K562 (cell line): ENCODE measurements around the gene GART. TPM values are rescaled to one million over a fixed set of nuclear protein-coding genes. Genes with fewer than 3 reads are reported as not detected.
A peak's percentile ranks its signal among the peaks of the same experiment; 100 is the strongest.

Experiments
- ATAC-seq: fragments of 200-7000 bp; cut with Tn5 transposase; 3 replicates; pipeline ENCODE4 v1.9.1; 2020; ENCODE audit warnings: moderate library complexity
- BruUV-seq: library from RNA; stranded (reverse); fragments of 400-500 nt; replicated peaks from 2 replicates; lab custom pipeline; 2021; lab: Mats Ljungman, UMichigan
- CTCF ChIA-PET: fragments of 300-600 bp; formaldehyde crosslinking; extraction: SDS; loops from one replicate; lab custom pipeline; 2021; ENCODE audit warnings: low intra/inter-chr PET ratio; lab: Yijun Ruan, JAX
- POLR2A ChIA-PET: fragments of 300-600, 350-650 bp; sonication (Branson Sonifier 250); formaldehyde crosslinking; extraction: SDS; loops from one replicate; lab custom pipeline; 2021; ENCODE audit warnings: antibody characterized with exemption, inconsistent platforms; lab: Yijun Ruan, JAX
- DNase-seq, 4 experiments: peaks; one replicate each; pipeline versions ENCODE4 v3.0.0 to v3.0.0-alpha.2; 2011 to 2018; ENCODE audit warnings: low spot score in 3 of 4, mixed read lengths in 3 of 4; ENCODE audit errors: extremely low read depth in 1 of 4
- FAIRE-seq: peaks from 2 replicates; lab custom pipeline; 2011; peaks lifted over from hg19 to GRCh38; lab: Jason Lieb, UNC
- H2AFZ ChIP-seq: 2 replicates; pipeline ENCODE4 v1.6.0; 2011; ENCODE audit warnings: low read depth, low read length, control low read depth, inconsistent platforms
- H3K27ac ChIP-seq: fragments of 200-600 bp; 3 replicates; pipeline ENCODE4 v1.8.0; 2011; ENCODE audit warnings: low read depth, mild to moderate bottlenecking, control low read depth, inconsistent platforms, low read length, moderate library complexity, mixed read lengths; ENCODE audit errors: extremely low read depth
- H3K27me3 ChIP-seq, 2 experiments: fragments of 300-600 bp in 1 of 2; 2 replicates in 1 of 2; 3 replicates in 1 of 2; pipeline versions ENCODE4 v1.6.0 to v1.8.0; 2011; ENCODE audit warnings: inconsistent platforms in 2 of 2, low read length in 2 of 2, mild to moderate bottlenecking in 1 of 2, mixed read lengths in 1 of 2, moderate library complexity in 1 of 2; ENCODE audit not compliant: control insufficient read depth in 2 of 2, insufficient read depth in 2 of 2
- H3K36me3 ChIP-seq: fragments of 300-600 bp; 3 replicates; pipeline ENCODE4 v1.8.0; 2011; ENCODE audit warnings: mild to moderate bottlenecking, low read length, inconsistent platforms; ENCODE audit not compliant: control insufficient read depth, insufficient read depth
- H3K4me1 ChIP-seq, 2 experiments: fragments of 200-600 bp in 1 of 2; replicated peaks in 1 of 2; 2 replicates in 1 of 2; 3 replicates in 1 of 2; pipeline versions ENCODE4 v1.5.1 to v1.8.0; 2011; ENCODE audit warnings: inconsistent platforms in 2 of 2, low read length in 2 of 2, mild to moderate bottlenecking in 1 of 2, mixed read lengths in 1 of 2, moderate library complexity in 1 of 2; ENCODE audit not compliant: control insufficient read depth in 2 of 2, insufficient read depth in 2 of 2
- H3K4me2 ChIP-seq: 2 replicates; pipeline ENCODE4 v1.6.1; 2011; ENCODE audit warnings: low read length, control low read depth, inconsistent platforms, mixed read lengths; ENCODE audit not compliant: insufficient read depth
- H3K4me3 ChIP-seq: fragments of 200-600 bp; sonication (generic), shearing (Covaris generic); 2 replicates; pipeline ENCODE4 v1.5.1; 2016; ENCODE audit warnings: control low read depth, inconsistent platforms
- H3K79me2 ChIP-seq: fragments of 200-600 bp; 3 replicates; pipeline ENCODE4 v1.8.0; 2011; ENCODE audit warnings: low read length, inconsistent platforms; ENCODE audit not compliant: control insufficient read depth, insufficient read depth
- H3K9ac ChIP-seq, 2 experiments: 2 replicates each; pipeline versions ENCODE4 v1.6.0 to v1.6.1; 2011; ENCODE audit warnings: low read depth in 2 of 2, low read length in 2 of 2, control low read depth in 1 of 2, inconsistent platforms in 1 of 2, mild to moderate bottlenecking in 1 of 2, mixed read lengths in 1 of 2; ENCODE audit not compliant: insufficient read depth in 1 of 2
- H3K9me1 ChIP-seq: one replicate; pipeline ENCODE4 v1.6.0; 2011; ENCODE audit warnings: inconsistent platforms, mild to moderate bottlenecking, low read length, moderate library complexity; ENCODE audit not compliant: control insufficient read depth, insufficient read depth
- H3K9me3 ChIP-seq: replicated peaks from 2 replicates; pipeline ENCODE4 v1.5.1; 2011; ENCODE audit warnings: low read depth, low read length, inconsistent platforms; ENCODE audit not compliant: control insufficient read depth, insufficient read depth
- H4K20me1 ChIP-seq: replicated peaks from 2 replicates; pipeline ENCODE4 v1.6.1; 2011; ENCODE audit warnings: low read length, inconsistent platforms, mixed read lengths; ENCODE audit not compliant: control insufficient read depth, insufficient read depth
- BACH1 ChIP-seq: fragments of 200-800 bp; sonication (Bioruptor generic); IDR thresholded peaks from 2 replicates; pipeline ENCODE4 v1.6.1; 2016; ENCODE audit warnings: missing genetic modification characterization, missing compliant biosample characterization
- FOSL1 ChIP-seq: fragments of 200-800 bp; sonication (Bioruptor generic); conservative IDR thresholded peaks from 2 replicates; pipeline ENCODE4 v1.6.1; 2016; ENCODE audit warnings: missing genetic modification characterization, missing compliant biosample characterization
- FUS ChIP-seq: fragments of 200-400 bp; formaldehyde crosslinking; optimal IDR thresholded peaks from 2 replicates; pipeline ENCODE3; 2017; ENCODE audit warnings: low read depth, low read length
- IFI16 ChIP-seq: fragments of 250-450 bp; sonication (Bioruptor Pico); IDR thresholded peaks from 2 replicates; pipeline ENCODE4 v2.1.2; 2022; ENCODE audit warnings: mild to moderate bottlenecking, inconsistent platforms
- POLR2G ChIP-seq: fragments of 200-400 bp; formaldehyde crosslinking; IDR thresholded peaks from 2 replicates; pipeline ENCODE4 v1.6.1; 2017; ENCODE audit warnings: low read depth, mild to moderate bottlenecking, antibody characterized with exemption, low read length, moderate library complexity
- RBFOX2 ChIP-seq: fragments of 200-400 bp; formaldehyde crosslinking; IDR thresholded peaks from 2 replicates; pipeline ENCODE4 v1.6.1; 2017; ENCODE audit warnings: low read depth, mild to moderate bottlenecking, low read length, moderate library complexity
- SMC3 ChIP-seq: conservative IDR thresholded peaks from 2 replicates; pipeline ENCODE4 v1.6.1; 2011; ENCODE audit warnings: low read depth, low read length, improper control_type of control experiment; ENCODE audit not compliant: insufficient read depth
- SRF ChIP-seq, 2 experiments: fragments of 250-450, 450-650 bp in 1 of 2; sonication (Bioruptor Pico) in 1 of 2; sonication (generic) in 1 of 2; formaldehyde crosslinking; IDR thresholded peaks; 2 replicates each; pipeline versions ENCODE4 v1.5.0 to v1.5.1; 2020 to 2022; ENCODE audit warnings: mild to moderate bottlenecking in 1 of 2, missing genetic modification reagents in 1 of 2
- TSC22D4 ChIP-seq: fragments of 450-650 bp; IDR thresholded peaks from 2 replicates; pipeline ENCODE4 v1.6.1; 2016; ENCODE audit warnings: missing genetic modification characterization, missing biosample characterization, control low read depth
- U2AF1 ChIP-seq: fragments of 200-400 bp; formaldehyde crosslinking; optimal IDR thresholded peaks from 2 replicates; pipeline ENCODE3; 2017; ENCODE audit warnings: mild to moderate bottlenecking, low read depth, low read length, moderate library complexity
- ZNF217 ChIP-seq: sonication (generic); formaldehyde crosslinking; IDR thresholded peaks from 2 replicates; pipeline ENCODE4 v1.8.0; 2022; ENCODE audit warnings: mild to moderate bottlenecking, missing genetic modification reagents
- WGBS: fragments of 100-300 bp; shearing (Covaris generic); methylation state at CpG from one replicate; pipeline ENCODE4 v1.1.6; 2016; ENCODE audit warnings: low coverage, mixed read lengths; ENCODE audit not compliant: insufficient coverage; ENCODE audit errors: missing lambda C conversion rate; 5-methylcytosine and 5-hydroxymethylcytosine counted together
- in situ Hi-C: fragments of 300-500 bp; cut with MboI; formaldehyde crosslinking; loops from 4 replicates; pipeline ENCODE4 v1.15.0; 2018; ENCODE audit warnings: inconsistent platforms, mixed read lengths
- intact Hi-C: fragments of 100-400 bp; cut with micrococcal nuclease; formaldehyde crosslinking; loops from 2 replicates; pipeline ENCODE4 v1.14.2; 2022
- polyA plus RNA-seq, 8 experiments: library from polyadenylated mRNA; depleted of rRNA in 4 of 8; stranded (reverse) in 5 of 8; unstranded in 3 of 8; fragments of >200 nt; fragmentation: Nextera tagmentation in 2 of 8; fragmentation: Illumina TruSeq in 1 of 8; extraction: Ambion mirVana in 2 of 8; extraction: Trizol in 1 of 8; gene quantifications; 2 replicates each; pipeline versions ENCODE4 v1.2.1 to v1.2.3, GENCODE V29; 2011 to 2014; ENCODE audit warnings: inconsistent platforms in 1 of 8, missing spikeins in 1 of 8
- total RNA-seq, 7 experiments: library from RNA; depleted of rRNA in 6 of 7; stranded (reverse); fragments of >200 nt in 6 of 7; fragmentation: Illumina TruSeq in 2 of 7; extraction: Trizol in 2 of 7; gene quantifications; 2 replicates each; pipeline versions ENCODE4 v1.2.1 to v1.2.3, GENCODE V29; 2011 to 2021; ENCODE audit warnings: low replicate concordance in 1 of 7
- TF ChIP-seq, protein P1 (sequence below): sonication (generic); formaldehyde crosslinking; IDR thresholded peaks from 2 replicates; pipeline ENCODE4 v1.8.1; 2023; ENCODE audit warnings: mild to moderate bottlenecking, missing genetic modification reagents
- TF ChIP-seq, protein P2 (sequence below): sonication (generic); formaldehyde crosslinking; IDR thresholded peaks from 2 replicates; pipeline ENCODE4 v1.8.0; 2023; ENCODE audit warnings: mild to moderate bottlenecking, missing genetic modification reagents

GART gene
- total and polyA plus RNA-seq, 9 of the 15 experiments (the other 6 are each of a cell fraction or from before 2014, with no cell fraction given), result 141 to 429 (median 349) TPM

DNA sequence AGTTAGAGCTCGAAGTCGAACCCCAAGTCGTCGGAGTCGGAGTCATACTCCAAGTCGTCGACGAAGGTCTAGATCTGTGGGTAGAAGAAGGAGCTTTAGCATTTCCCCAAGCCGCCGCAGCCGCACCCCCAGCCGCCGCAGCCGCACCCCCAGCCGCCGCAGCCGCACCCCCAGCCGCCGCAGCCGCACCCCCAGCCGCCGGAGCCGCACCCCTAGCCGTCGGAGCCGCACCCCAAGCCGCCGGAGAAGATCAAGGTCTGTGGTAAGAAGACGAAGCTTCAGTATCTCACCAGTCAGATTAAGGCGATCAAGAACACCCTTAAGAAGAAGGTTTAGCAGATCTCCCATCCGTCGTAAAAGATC is 13.0 kb upstream of the GART start:
- H3K79me2 ChIP-seq, result peaks cover 96% of the 10 kb centered on the region
- no peak for FAIRE-seq
- TF ChIP-seq SRF (CRISPR knock-in tag; IDR thresholded peaks at IDR 0.05) (no peak), TSC22D4 (tag) (no peak), U2AF1 (no peak), SMC3 (no peak), POLR2G (peak; percentile 65), BACH1 (no peak), IFI16 (CRISPR knock-in tag) (no peak), RBFOX2 (peak; percentile 42; the same call in 1 of the 2 replicates), FUS (no peak), ZNF217 (CRISPR knock-in tag) (no peak), FOSL1 (tag) (no peak)
- TF ChIP-seq, protein P1, sequence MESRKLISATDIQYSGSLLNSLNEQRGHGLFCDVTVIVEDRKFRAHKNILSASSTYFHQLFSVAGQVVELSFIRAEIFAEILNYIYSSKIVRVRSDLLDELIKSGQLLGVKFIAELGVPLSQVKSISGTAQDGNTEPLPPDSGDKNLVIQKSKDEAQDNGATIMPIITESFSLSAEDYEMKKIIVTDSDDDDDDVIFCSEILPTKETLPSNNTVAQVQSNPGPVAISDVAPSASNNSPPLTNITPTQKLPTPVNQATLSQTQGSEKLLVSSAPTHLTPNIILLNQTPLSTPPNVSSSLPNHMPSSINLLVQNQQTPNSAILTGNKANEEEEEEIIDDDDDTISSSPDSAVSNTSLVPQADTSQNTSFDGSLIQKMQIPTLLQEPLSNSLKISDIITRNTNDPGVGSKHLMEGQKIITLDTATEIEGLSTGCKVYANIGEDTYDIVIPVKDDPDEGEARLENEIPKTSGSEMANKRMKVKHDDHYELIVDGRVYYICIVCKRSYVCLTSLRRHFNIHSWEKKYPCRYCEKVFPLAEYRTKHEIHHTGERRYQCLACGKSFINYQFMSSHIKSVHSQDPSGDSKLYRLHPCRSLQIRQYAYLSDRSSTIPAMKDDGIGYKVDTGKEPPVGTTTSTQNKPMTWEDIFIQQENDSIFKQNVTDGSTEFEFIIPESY, result peak; percentile 79; the same call in 1 of the 2 replicates
- TF ChIP-seq, protein P2, sequence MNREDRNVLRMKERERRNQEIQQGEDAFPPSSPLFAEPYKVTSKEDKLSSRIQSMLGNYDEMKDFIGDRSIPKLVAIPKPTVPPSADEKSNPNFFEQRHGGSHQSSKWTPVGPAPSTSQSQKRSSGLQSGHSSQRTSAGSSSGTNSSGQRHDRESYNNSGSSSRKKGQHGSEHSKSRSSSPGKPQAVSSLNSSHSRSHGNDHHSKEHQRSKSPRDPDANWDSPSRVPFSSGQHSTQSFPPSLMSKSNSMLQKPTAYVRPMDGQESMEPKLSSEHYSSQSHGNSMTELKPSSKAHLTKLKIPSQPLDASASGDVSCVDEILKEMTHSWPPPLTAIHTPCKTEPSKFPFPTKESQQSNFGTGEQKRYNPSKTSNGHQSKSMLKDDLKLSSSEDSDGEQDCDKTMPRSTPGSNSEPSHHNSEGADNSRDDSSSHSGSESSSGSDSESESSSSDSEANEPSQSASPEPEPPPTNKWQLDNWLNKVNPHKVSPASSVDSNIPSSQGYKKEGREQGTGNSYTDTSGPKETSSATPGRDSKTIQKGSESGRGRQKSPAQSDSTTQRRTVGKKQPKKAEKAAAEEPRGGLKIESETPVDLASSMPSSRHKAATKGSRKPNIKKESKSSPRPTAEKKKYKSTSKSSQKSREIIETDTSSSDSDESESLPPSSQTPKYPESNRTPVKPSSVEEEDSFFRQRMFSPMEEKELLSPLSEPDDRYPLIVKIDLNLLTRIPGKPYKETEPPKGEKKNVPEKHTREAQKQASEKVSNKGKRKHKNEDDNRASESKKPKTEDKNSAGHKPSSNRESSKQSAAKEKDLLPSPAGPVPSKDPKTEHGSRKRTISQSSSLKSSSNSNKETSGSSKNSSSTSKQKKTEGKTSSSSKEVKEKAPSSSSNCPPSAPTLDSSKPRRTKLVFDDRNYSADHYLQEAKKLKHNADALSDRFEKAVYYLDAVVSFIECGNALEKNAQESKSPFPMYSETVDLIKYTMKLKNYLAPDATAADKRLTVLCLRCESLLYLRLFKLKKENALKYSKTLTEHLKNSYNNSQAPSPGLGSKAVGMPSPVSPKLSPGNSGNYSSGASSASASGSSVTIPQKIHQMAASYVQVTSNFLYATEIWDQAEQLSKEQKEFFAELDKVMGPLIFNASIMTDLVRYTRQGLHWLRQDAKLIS (CRISPR knock-in tag), result no peak
- TF ChIP-seq, all 486 proteins: peak for 3
- Histone ChIP-seq H3K27me3 (no peaks in the 10 kb centered on the region), H3K4me1 (peaks cover 0 to 9% of the 10 kb centered on the region in 2 experiments; a peak in 1 of 5 replicates), H3K9ac (no peak overlapping the region), H3K9me1 (no peaks in the 10 kb centered on the region), H3K36me3 (peaks cover 97% of the 10 kb centered on the region), H3K9me3 (peaks cover 31% of the 10 kb centered on the region), H2AFZ (no peak overlapping the region), H3K4me3 (no peak overlapping the region), H4K20me1 (0 out of 2 replicates have a peak, but pooled peaks cover 4% of the 10 kb centered on the region), H3K4me2 (no peak overlapping the region), H3K27ac (no peak overlapping the region)
- in situ Hi-C loops, result no loop called here
- POLR2A ChIA-PET, result interaction anchor here (8.0 to 10.6 kb wide), 2 partner anchors 11 to 14 kb away, joined by 99 to 130 read pairs; partner anchors contain the start of genes GART and SON
- ATAC-seq, result no peak
- CTCF ChIA-PET, result no interaction called here
- intact Hi-C loops, result no loop called here
- 98% methylated on average over 12 of the region's 32 CpGs for WGBS
- BruUV-seq, result no TSS peak
- no peak for DNase-seq
